GM12891 (cell line): ENCODE results near the gene FBXW2.

Experiments
- DNase-seq: peaks from one replicate; pipeline ENCODE4 v3.0.0; 2011; ENCODE audit warnings: low spot score; ENCODE audit not compliant: insufficient read length
- FAIRE-seq: peaks from 2 replicates; lab custom pipeline; 2011; peaks lifted over from hg19 to GRCh38; lab: Jason Lieb, UNC
- PAX5 ChIP-seq: IDR thresholded peaks from 2 replicates; pipeline ENCODE4 v1.6.1; 2011; ENCODE audit warnings: low read length, moderate library complexity, mild to moderate bottlenecking; ENCODE audit not compliant: insufficient read depth, severe bottlenecking
- POLR2A ChIP-seq: IDR thresholded peaks from 2 replicates; pipeline ENCODE4 v1.6.1; 2011; ENCODE audit warnings: low read depth, low read length, control low read depth
- POLR2AphosphoS5 ChIP-seq: IDR thresholded peaks from 2 replicates; pipeline ENCODE4 v1.6.1; 2011; ENCODE audit warnings: low read depth, low read length, control low read depth
- POU2F2 ChIP-seq: IDR thresholded peaks from 2 replicates; pipeline ENCODE4 v1.6.1; 2011; ENCODE audit warnings: low read depth, mild to moderate bottlenecking, control low read depth, low read length, moderate library complexity
- SPI1 ChIP-seq: IDR thresholded peaks from 2 replicates; pipeline ENCODE4 v1.6.1; 2011; ENCODE audit warnings: low read depth, low read length, control low read depth
- TAF1 ChIP-seq: IDR thresholded peaks from 2 replicates; pipeline ENCODE4 v1.6.1; 2011; ENCODE audit warnings: low read depth, low read length, control low read depth

Gene FBXW2

DNA sequence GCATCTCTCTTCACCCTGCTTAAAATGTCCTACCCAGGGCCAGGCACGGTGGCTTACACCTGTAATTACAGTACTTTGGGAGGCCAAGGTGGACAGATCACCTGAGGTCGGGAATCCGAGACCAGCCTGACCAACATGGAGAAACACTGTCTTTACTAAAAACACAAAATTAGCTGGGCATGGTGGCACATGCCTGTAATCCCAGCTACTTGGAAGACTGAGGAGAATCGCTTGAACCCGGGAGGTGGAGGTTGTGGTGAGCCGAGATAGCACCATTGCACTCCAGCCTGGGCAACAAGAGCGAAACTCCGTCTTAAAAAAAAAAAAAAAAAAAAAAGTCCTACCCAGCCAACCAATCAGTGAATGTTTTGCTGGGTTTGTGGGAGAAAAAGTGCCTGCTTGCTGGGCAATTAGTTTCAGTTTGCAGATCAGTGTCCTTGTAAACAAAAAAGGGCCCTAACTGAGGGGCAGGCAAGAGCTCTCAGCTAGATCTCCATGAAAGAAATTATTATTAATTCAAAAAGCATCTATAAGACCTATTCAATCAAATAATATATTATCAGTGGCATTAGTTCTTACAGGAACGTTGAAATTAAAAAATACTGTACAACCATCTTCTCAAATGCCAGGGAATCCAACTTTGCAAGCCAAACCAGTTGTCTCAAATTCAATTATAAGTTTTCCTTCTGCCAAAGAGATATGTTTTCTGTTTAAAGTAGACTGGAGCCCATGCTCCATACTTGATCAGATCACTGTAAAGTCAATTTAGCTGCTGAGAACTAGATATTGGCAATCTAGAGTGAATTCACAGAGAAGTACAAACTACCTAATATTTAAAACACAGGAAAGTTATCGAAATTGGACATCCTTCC lies 82.9 kb downstream of the FBXW2 start:
- FAIRE-seq (no peak), DNase-seq (no peak)
- TF ChIP-seq PAX5 (no peak), POLR2AphosphoS5 (no peak), POU2F2 (no peak), SPI1 (no peak), TAF1 (no peak), POLR2A (no peak)

DNA sequence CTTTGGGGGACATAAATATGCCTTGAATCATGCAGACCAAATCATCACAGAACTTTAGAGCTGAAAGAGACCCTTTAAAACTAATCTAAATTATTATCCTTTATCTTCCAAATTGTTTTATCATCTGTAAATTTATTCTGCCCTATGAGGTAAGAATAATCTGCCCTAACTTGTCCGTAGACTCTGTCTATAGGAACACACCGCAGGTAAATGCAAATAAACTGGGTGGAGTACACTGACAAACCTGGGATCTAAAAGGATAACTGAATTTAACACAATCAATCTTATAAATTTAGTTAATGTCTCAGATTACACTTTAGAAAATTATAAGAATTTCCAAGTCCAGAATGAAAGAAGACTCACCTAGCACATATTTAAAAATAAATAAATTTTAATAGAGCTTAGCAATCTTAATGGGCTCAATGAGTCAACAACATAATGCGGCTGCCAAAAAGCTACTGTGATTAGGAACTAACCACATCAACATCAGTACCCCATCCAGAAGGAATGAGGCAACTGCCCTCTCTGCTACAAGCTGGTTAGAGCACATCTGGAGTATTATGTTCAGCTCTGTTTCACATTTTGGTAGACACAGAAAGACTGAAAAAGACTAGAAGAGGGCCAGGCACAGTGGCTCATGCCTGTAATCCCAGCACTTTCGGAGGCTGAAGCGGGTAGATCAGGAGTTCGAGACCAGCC lies 84.5 kb downstream of the FBXW2 start:
- no peak for FAIRE-seq
- TF ChIP-seq TAF1: no peak
- no peak for TF ChIP-seq POU2F2
- TF ChIP-seq SPI1: no peak
- no peak for TF ChIP-seq PAX5
- no peak for TF ChIP-seq POLR2AphosphoS5
- TF ChIP-seq POLR2A: no peak
- DNase-seq: no peak

DNA sequence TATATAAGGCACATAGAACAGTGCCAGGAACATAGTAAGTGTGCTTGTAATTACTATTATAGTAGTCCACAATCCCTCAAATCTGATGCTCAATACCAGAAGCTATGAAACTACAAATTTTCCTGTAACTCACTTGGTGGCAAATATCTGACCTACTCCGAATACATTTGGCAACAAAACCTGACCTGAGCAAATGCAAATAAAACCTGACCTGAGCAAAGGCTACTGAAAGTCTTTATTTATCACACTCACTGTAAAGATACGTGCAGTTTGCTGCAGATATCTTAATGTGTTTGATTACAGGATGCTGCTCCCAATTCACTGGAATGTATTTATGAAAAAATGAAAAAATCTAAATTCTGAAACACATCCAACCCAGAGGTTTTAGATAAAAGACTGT lies 86.0 kb downstream of the FBXW2 start:
- FAIRE-seq: no peak
- no peak for TF ChIP-seq POLR2A
- no peak for TF ChIP-seq POLR2AphosphoS5
- no peak for TF ChIP-seq TAF1
- no peak for TF ChIP-seq PAX5
- no peak for TF ChIP-seq SPI1
- TF ChIP-seq POU2F2: no peak

More for the DNA sequence above, 86.0 kb downstream of the FBXW2 start:
- no peak for DNase-seq
